ENCODE measurements around the gene KRAS. TPM values are rescaled to one million over a fixed set of nuclear protein-coding genes. Genes with fewer than 3 reads are reported as not detected.

KRAS gene
- total RNA-seq, 1 donor from 2014 or later, result 24.3 TPM

- peaks cover 43% of the 10 kb centered on the region for H3K4me1 Mint-ChIP-seq (ENCODE audit: unreplicated experiment)
- H3K9me3 Mint-ChIP-seq (ENCODE audit: unreplicated experiment), result no peaks in the 10 kb centered on the region
Observed at GRCh38 chr12:25190793-25191192, 59.9 kb downstream of the KRAS start.

GRCh38 chr12:25189656-25190055 lies 61.1 kb downstream of the KRAS start:
- Mint-ChIP-seq H3K36me3 (ENCODE audit: unreplicated experiment) (no peaks in the 10 kb centered on the region), H3K4me3 (ENCODE audit: unreplicated experiment) (no peak overlapping the region), H3K9me3 (ENCODE audit: unreplicated experiment) (no peaks in the 10 kb centered on the region), H3K27ac (ENCODE audit: unreplicated experiment) (peak overlapping the region; percentile 70), H3K4me1 (ENCODE audit: unreplicated experiment) (peaks cover 39% of the 10 kb centered on the region), H3K27me3 (ENCODE audit: unreplicated experiment) (no peaks in the 10 kb centered on the region)
- TF ChIP-seq, protein P1, sequence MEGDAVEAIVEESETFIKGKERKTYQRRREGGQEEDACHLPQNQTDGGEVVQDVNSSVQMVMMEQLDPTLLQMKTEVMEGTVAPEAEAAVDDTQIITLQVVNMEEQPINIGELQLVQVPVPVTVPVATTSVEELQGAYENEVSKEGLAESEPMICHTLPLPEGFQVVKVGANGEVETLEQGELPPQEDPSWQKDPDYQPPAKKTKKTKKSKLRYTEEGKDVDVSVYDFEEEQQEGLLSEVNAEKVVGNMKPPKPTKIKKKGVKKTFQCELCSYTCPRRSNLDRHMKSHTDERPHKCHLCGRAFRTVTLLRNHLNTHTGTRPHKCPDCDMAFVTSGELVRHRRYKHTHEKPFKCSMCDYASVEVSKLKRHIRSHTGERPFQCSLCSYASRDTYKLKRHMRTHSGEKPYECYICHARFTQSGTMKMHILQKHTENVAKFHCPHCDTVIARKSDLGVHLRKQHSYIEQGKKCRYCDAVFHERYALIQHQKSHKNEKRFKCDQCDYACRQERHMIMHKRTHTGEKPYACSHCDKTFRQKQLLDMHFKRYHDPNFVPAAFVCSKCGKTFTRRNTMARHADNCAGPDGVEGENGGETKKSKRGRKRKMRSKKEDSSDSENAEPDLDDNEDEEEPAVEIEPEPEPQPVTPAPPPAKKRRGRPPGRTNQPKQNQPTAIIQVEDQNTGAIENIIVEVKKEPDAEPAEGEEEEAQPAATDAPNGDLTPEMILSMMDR (IDR thresholded peaks at IDR 0.05), result no peak
- no peak for DNase-seq (ENCODE audit: extremely low spot score, unreplicated experiment)

More at GRCh38 chr12:25190793-25191192, 59.9 kb downstream of the KRAS start:
- Mint-ChIP-seq H3K27ac (ENCODE audit: unreplicated experiment) (no peak overlapping the region), H3K27me3 (ENCODE audit: unreplicated experiment) (no peaks in the 10 kb centered on the region), H3K36me3 (ENCODE audit: unreplicated experiment) (no peaks in the 10 kb centered on the region), H3K4me3 (ENCODE audit: unreplicated experiment) (no peak overlapping the region)
- TF ChIP-seq, protein P1 (IDR thresholded peaks at IDR 0.05), result no peak
- DNase-seq (ENCODE audit: extremely low spot score, unreplicated experiment), result no peak

- peaks cover 6% of the 10 kb centered on the region for H3K9me3 Mint-ChIP-seq (ENCODE audit: unreplicated experiment)
- TF ChIP-seq, protein P1 (IDR thresholded peaks at IDR 0.05), result no peak
- H3K27ac Mint-ChIP-seq (ENCODE audit: unreplicated experiment), result peak overlapping the region; percentile 70
- H3K36me3 Mint-ChIP-seq (ENCODE audit: unreplicated experiment), result no peaks in the 10 kb centered on the region
- H3K4me3 Mint-ChIP-seq (ENCODE audit: unreplicated experiment), result no peak overlapping the region
- no peaks in the 10 kb centered on the region for H3K27me3 Mint-ChIP-seq (ENCODE audit: unreplicated experiment)
- peaks cover 33% of the 10 kb centered on the region for H3K4me1 Mint-ChIP-seq (ENCODE audit: unreplicated experiment)
- no peak for DNase-seq (ENCODE audit: extremely low spot score, unreplicated experiment)
Observed at GRCh38 chr12:25187781-25188180, 62.9 kb downstream of the KRAS start.

- Mint-ChIP-seq H3K27me3 (ENCODE audit: unreplicated experiment) (no peaks in the 10 kb centered on the region), H3K27ac (ENCODE audit: unreplicated experiment) (peak overlapping the region; percentile 13), H3K9me3 (ENCODE audit: unreplicated experiment) (peaks cover 6% of the 10 kb centered on the region), H3K4me3 (ENCODE audit: unreplicated experiment) (no peak overlapping the region), H3K36me3 (ENCODE audit: unreplicated experiment) (no peaks in the 10 kb centered on the region), H3K4me1 (ENCODE audit: unreplicated experiment) (peaks cover 33% of the 10 kb centered on the region)
- TF ChIP-seq, protein P1 (IDR thresholded peaks at IDR 0.05), result no peak
- DNase-seq (ENCODE audit: extremely low spot score, unreplicated experiment), result no peak
Observed at GRCh38 chr12:25186788-25187402, 63.8 kb downstream of the KRAS start.

DNA sequence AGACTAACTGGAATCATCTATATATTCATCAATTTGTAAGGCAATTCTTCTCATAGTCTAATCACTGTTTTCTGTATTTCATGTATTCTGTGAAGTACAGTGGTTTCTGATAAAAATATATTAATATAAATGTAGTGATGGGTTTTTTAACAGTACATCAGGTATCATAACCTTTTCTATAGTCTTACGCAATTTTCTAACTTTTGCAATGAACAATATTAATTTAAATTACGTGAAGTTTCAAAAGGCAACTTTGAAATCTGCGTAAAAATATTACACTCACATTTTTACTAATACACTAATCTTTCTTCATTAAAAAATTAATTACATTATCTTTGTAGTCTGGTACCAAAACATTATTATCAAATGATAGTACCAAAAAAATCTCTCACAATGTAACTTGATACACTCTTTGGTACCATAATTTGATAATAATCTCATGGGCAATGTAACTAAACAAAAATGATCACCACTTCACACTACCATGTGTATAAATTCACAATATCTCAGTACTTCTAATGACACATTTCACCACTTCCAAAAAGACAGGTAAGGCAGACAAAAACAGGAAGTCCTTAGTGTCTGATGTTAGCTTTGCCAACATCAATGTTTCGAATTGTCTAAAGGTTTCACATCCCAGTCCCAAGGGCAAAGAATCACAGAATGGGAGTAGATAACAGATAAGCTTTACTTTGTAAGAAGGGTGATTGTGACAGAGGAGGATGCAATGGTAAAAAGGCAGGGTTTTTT lies 64.5 kb downstream of the KRAS start:
- Mint-ChIP-seq H3K9me3 (ENCODE audit: unreplicated experiment) (peaks cover 6% of the 10 kb centered on the region), H3K4me3 (ENCODE audit: unreplicated experiment) (no peak overlapping the region), H3K36me3 (ENCODE audit: unreplicated experiment) (no peaks in the 10 kb centered on the region), H3K27ac (ENCODE audit: unreplicated experiment) (no peak overlapping the region), H3K4me1 (ENCODE audit: unreplicated experiment) (peaks cover 33% of the 10 kb centered on the region), H3K27me3 (ENCODE audit: unreplicated experiment) (no peaks in the 10 kb centered on the region)
- TF ChIP-seq, protein P1 (IDR thresholded peaks at IDR 0.05), result no peak
- no peak for DNase-seq (ENCODE audit: extremely low spot score, unreplicated experiment)

All from osteocyte (in vitro differentiated cells).